GM12878 (cell line): ENCODE measurements around the gene YBX2. TPM values are rescaled to one million over a fixed set of nuclear protein-coding genes. Genes with fewer than 3 reads are reported as not detected.

Source experiments
- ASH2L ChIP-seq: fragments of 300-600, 200-600 bp; sonication (generic); IDR thresholded peaks from 2 replicates; pipeline ENCODE4 v1.6.1; 2017; ENCODE audit warnings: low read depth, mild to moderate bottlenecking, borderline replicate concordance
- CBFB ChIP-seq: IDR thresholded peaks from 2 replicates; pipeline ENCODE4 v1.6.1; 2016; ENCODE audit warnings: antibody characterized with exemption, low read depth
- CEBPZ ChIP-seq: fragments of 150-350 bp; IDR thresholded peaks from 2 replicates; pipeline ENCODE4 v1.6.1; 2016; ENCODE audit warnings: low read depth, low read length
- FOS ChIP-seq: IDR thresholded peaks from 3 replicates; pipeline ENCODE4 v1.6.1; 2011; ENCODE audit warnings: borderline replicate concordance; ENCODE audit not compliant: insufficient read length; ENCODE audit errors: extremely low read depth
- GABPA ChIP-seq: IDR thresholded peaks from 2 replicates; pipeline ENCODE4 v1.6.1; 2014; ENCODE audit warnings: antibody characterized with exemption, low read depth, mild to moderate bottlenecking, inconsistent platforms
- HDGF ChIP-seq: fragments of 450-650 bp; IDR thresholded peaks from 2 replicates; pipeline ENCODE4 v1.6.1; 2016; ENCODE audit warnings: antibody characterized with exemption
- IRF5 ChIP-seq: fragments of 450-650 bp; IDR thresholded peaks from 2 replicates; pipeline ENCODE4 v1.6.1; 2017; ENCODE audit warnings: borderline replicate concordance
- MYB ChIP-seq: fragments of 150-350 bp; IDR thresholded peaks from 2 replicates; pipeline ENCODE4 v1.6.1; 2014; ENCODE audit warnings: mild to moderate bottlenecking, low read depth, low read length, borderline replicate concordance
- NFYA ChIP-seq: IDR thresholded peaks from 2 replicates; pipeline ENCODE4 v1.6.1; 2011; ENCODE audit warnings: low read depth, mild to moderate bottlenecking, low read length, improper control_type of control experiment, borderline replicate concordance
- NKRF ChIP-seq: fragments of 450-650 bp; conservative IDR thresholded peaks from 2 replicates; pipeline ENCODE4 v1.6.1; 2017; ENCODE audit warnings: mild to moderate bottlenecking, moderate library complexity
- RFX5 ChIP-seq: IDR thresholded peaks from 2 replicates; pipeline ENCODE4 v1.6.1; 2011; ENCODE audit warnings: low read depth, low read length, improper control_type of control experiment
- SUZ12 ChIP-seq: fragments of 200-600 bp; sonication (generic); IDR thresholded peaks from one replicate; pipeline ENCODE4 v1.6.1; 2018; ENCODE audit warnings: antibody characterized with exemption, mild to moderate bottlenecking; ENCODE audit not compliant: unreplicated experiment
- ZBTB40 ChIP-seq: fragments of 450-650 bp; IDR thresholded peaks from 2 replicates; pipeline ENCODE4 v1.6.1; 2016; ENCODE audit warnings: mild to moderate bottlenecking, moderate library complexity, borderline replicate concordance
- polyA plus RNA-seq, 11 experiments: library from polyadenylated mRNA; depleted of rRNA in 4 of 11; unstranded in 6 of 11; stranded (reverse) in 5 of 11; fragments of >200 nt; fragmentation: Nextera tagmentation in 4 of 11; fragmentation: Illumina TruSeq in 1 of 11; extraction: Ambion mirVana in 4 of 11; extraction: Trizol in 1 of 11; gene quantifications; 1 replicate in 1 of 11; 2 replicates in 10 of 11; pipeline versions ENCODE4 v1.2.1 to v1.2.3, GENCODE V29; 2011 to 2016; ENCODE audit warnings: inconsistent platforms in 2 of 11, missing spikeins in 2 of 11, low read depth in 1 of 11
- total RNA-seq, 4 experiments: library from RNA; depleted of rRNA in 3 of 4; stranded (reverse); fragments of >200 nt in 3 of 4; fragmentation: Illumina TruSeq in 1 of 4; extraction: Trizol in 1 of 4; gene quantifications; 2 replicates each; pipeline versions ENCODE4 v1.2.1 to v1.2.3, GENCODE V29; 2013 to 2021

The YBX2 gene
- total and polyA plus RNA-seq, 10 of the 15 experiments (the other 5 are each of a cell fraction or from before 2014, with no cell fraction given), result not detected

GRCh38 chr17:7239091-7240027 lies 55.1 kb downstream of the YBX2 start, which contains the start of gene PHF23 (continued):
- TF ChIP-seq CEBPZ (no peak), SUZ12 (no peak), CBFB (peak; percentile 37; the same call in 1 of the 2 replicates), NKRF (no peak; the same call in 1 of the 2 replicates), FOS (no peak), RFX5 (no peak), GABPA (peak; percentile 95), IRF5 (no peak), HDGF (peak; percentile 87; the same call in 1 of the 2 replicates), NFYA (no peak), MYB (peak; percentile 40; the same call in 1 of the 2 replicates), ZBTB40 (peak; percentile 97), ASH2L (no peak)
